Thyroid gland (tissue), 4 donors: ENCODE measurements around the gene ANXA2R. TPM values are rescaled to one million over a fixed set of nuclear protein-coding genes. Genes with fewer than 3 reads are reported as not detected.

Source experiments
- DNase-seq, 2 donors: peaks; one replicate each; pipeline ENCODE4 v3.0.0-alpha.2; 2019
- H3K27ac ChIP-seq, 3 donors: fragments of 200-600 bp; sonication (generic); 1 replicate in 2 of 3; 2 replicates in 1 of 3; pipeline ENCODE4 v1.5.1; 2016 to 2019; ENCODE audit warnings: mild to moderate bottlenecking in 1 of 3, moderate library complexity in 1 of 3
- H3K27me3 ChIP-seq: fragments of 200-600 bp; sonication (generic); one replicate; pipeline ENCODE4 v1.5.1; 2019
- H3K36me3 ChIP-seq, 2 donors: fragments of 200-600 bp; sonication (generic); one replicate each; pipeline ENCODE4 v1.5.1; 2016 to 2019
- H3K4me1 ChIP-seq, 2 donors: fragments of 200-600 bp; sonication (generic); one replicate each; pipeline ENCODE4 v1.5.1; 2017 to 2019
- H3K4me3 ChIP-seq, 3 donors: fragments of 200-600 bp; sonication (generic); replicated peaks in 1 of 3; 1 replicate in 2 of 3; 2 replicates in 1 of 3; pipeline ENCODE4 v1.5.1; 2016; ENCODE audit warnings: mild to moderate bottlenecking in 1 of 3
- H3K9me3 ChIP-seq: fragments of 200-600 bp; sonication (generic); one replicate; pipeline ENCODE4 v1.5.1; 2017
- POLR2A ChIP-seq, 2 donors: fragments of 450-650 bp; IDR thresholded peaks; one replicate each; pipeline ENCODE4 v1.6.1; 2017; ENCODE audit warnings: antibody characterized with exemption in 2 of 2, mild to moderate bottlenecking in 2 of 2, moderate library complexity in 1 of 2
- WGBS, 2 donors: methylation state at CpG; one replicate each; pipeline ENCODE4 v1.1.5; 2017; 5-methylcytosine and 5-hydroxymethylcytosine counted together
- intact Hi-C: fragments of 100-400 bp; cut with DNase I; formaldehyde crosslinking; loops from one replicate; pipeline ENCODE4 v1.15.1; 2023
- total RNA-seq, 4 donors: library from RNA; depleted of rRNA; stranded (reverse); fragments of >200 nt; gene quantifications; one replicate each; pipeline ENCODE4 v1.2.3, GENCODE V29; 2016
- TF ChIP-seq, protein P1 (sequence below), 6 experiments: fragments of 200-600 bp in 3 of 6; fragments of 450-650 bp in 3 of 6; sonication (generic) in 3 of 6; IDR thresholded peaks; one replicate each; pipeline ENCODE4 v1.5.1; 2016 to 2019; ENCODE audit warnings: antibody characterized with exemption in 6 of 6, mild to moderate bottlenecking in 2 of 6, inconsistent platforms in 1 of 6, moderate library complexity in 1 of 6

The ANXA2R gene
- total RNA-seq, 4 donors from 2014 or later, result 1.2 to 6.3 (median 4.0) TPM

DNA sequence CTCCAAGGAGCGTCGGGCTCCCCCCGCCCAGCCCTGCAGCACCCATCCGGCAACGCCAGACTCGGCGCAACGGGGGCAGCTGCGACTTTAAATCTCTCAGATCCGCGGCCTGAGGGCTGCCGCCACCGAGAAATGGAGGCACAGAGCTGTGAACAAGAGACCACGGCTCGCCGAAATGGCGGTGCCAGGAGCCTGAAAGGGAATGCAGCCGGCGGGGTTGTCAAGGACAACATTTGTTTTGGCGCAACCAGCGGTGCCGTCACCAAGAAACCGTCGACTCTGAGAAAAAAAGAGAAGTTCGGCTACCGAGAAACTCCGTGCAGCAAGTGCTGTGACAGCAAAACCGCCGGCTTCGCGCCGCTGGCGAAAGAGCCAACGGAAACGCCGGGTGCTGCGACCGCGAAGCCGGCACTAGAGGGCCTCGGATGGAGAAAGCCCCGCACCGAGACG is 2.1 kb upstream of the ANXA2R start:
- 3 to 4% methylated on average over 24 of the region's 44 CpGs for WGBS, 2 donors

GRCh38 chr5:43041669-43042175 is 1.6 kb upstream of the ANXA2R start:
- Histone ChIP-seq H3K36me3 (no peaks in the 10 kb centered on the region), H3K4me3 (peak overlapping the region in 2 of 3 donors; percentile 45 to 47), H3K9me3 (no peaks in the 10 kb centered on the region), H3K4me1 (peaks cover 18 to 20% of the 10 kb centered on the region in 2 donors), H3K27me3 (peaks cover 44% of the 10 kb centered on the region), H3K27ac (peak overlapping the region; percentile 88 to 91 (median 88))
- intact Hi-C loops, result no loop called here
- TF ChIP-seq, protein P1, sequence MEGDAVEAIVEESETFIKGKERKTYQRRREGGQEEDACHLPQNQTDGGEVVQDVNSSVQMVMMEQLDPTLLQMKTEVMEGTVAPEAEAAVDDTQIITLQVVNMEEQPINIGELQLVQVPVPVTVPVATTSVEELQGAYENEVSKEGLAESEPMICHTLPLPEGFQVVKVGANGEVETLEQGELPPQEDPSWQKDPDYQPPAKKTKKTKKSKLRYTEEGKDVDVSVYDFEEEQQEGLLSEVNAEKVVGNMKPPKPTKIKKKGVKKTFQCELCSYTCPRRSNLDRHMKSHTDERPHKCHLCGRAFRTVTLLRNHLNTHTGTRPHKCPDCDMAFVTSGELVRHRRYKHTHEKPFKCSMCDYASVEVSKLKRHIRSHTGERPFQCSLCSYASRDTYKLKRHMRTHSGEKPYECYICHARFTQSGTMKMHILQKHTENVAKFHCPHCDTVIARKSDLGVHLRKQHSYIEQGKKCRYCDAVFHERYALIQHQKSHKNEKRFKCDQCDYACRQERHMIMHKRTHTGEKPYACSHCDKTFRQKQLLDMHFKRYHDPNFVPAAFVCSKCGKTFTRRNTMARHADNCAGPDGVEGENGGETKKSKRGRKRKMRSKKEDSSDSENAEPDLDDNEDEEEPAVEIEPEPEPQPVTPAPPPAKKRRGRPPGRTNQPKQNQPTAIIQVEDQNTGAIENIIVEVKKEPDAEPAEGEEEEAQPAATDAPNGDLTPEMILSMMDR (IDR thresholded peaks at IDR 0.05), result no peak
- no peak for TF ChIP-seq POLR2A (IDR thresholded peaks at IDR 0.05)
- WGBS, 2 donors, result 3% methylated on average over 11 to 16 of the region's 33 CpGs
- peak in 1 of 2 donors; percentile 37 for DNase-seq

More for the DNA sequence above, 2.1 kb upstream of the ANXA2R start:
- TF ChIP-seq, protein P1 (IDR thresholded peaks at IDR 0.05), result no peak
- Histone ChIP-seq H3K36me3 (no peaks in the 10 kb centered on the region), H3K27ac (peak overlapping the region; percentile 88 to 91 (median 88)), H3K27me3 (peaks cover 39% of the 10 kb centered on the region), H3K4me1 (peaks cover 18 to 20% of the 10 kb centered on the region in 2 donors), H3K4me3 (peak overlapping the region in 2 of 3 donors; percentile 45 to 47), H3K9me3 (no peaks in the 10 kb centered on the region)
- intact Hi-C loops, result no loop called here
- DNase-seq, result peak; percentile 52 to 55

DNA sequence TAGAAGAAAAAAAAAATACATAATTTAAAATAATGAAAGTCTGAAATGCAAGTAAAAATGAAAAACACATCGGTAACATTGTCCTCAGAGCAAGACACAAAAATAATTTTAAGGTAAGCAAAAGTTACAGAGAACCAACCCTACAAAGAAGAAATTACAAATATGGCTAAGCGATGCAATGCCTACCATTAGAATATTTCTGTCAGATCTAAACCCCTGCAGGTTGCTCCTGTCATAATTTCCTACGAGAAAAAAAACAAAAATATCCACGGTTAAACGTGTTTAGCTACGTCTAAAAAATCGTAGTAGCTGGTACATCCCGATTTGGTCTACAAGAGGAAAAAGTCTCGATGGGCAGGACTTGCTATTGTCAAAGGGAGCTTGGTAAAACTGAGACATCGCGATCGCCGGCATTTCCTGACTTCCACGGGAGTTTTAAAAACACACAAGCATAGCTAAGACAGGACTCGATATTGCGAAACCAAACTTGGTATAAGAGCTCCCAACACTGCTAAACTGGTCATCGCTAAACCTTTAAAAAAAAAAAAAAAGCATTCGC is 1.1 kb upstream of the ANXA2R start:
- no peak for TF ChIP-seq POLR2A (IDR thresholded peaks at IDR 0.05)
- TF ChIP-seq, protein P1 (IDR thresholded peaks at IDR 0.05), result no peak
- peaks cover 18 to 20% of the 10 kb centered on the region in 2 donors for H3K4me1 ChIP-seq

GRCh38 chr5:43039471-43040286 is 440 bp downstream of the ANXA2R start:
- Histone ChIP-seq H3K4me3 (peak overlapping the region in 2 of 3 donors; percentile 14 to 45), H3K27ac (peak overlapping the region; percentile 63 to 88 (median 65)), H3K9me3 (no peaks in the 10 kb centered on the region), H3K36me3 (no peaks in the 10 kb centered on the region), H3K27me3 (peaks cover 45% of the 10 kb centered on the region), H3K4me1 (peaks cover 18 to 20% of the 10 kb centered on the region in 2 donors)
- WGBS, 2 donors, result 14 to 18% methylated on average over 35 of the region's 35 CpGs
- no peak for DNase-seq
- no peak for TF ChIP-seq POLR2A (IDR thresholded peaks at IDR 0.05)
- TF ChIP-seq, protein P1 (IDR thresholded peaks at IDR 0.05), result no peak
- intact Hi-C loops, result loop anchor here (5.0 kb wide), 1 partner anchor 47 kb away; no protein-coding TSS in a partner anchor

More for the DNA sequence above, 1.1 kb upstream of the ANXA2R start:
- no peak for DNase-seq
- H3K4me3 ChIP-seq, result peak overlapping the region in 2 of 3 donors; percentile 45 to 47
- H3K27me3 ChIP-seq, result peaks cover 45% of the 10 kb centered on the region
- intact Hi-C loops, result no loop called here
- H3K9me3 ChIP-seq, result no peaks in the 10 kb centered on the region
- no peaks in the 10 kb centered on the region for H3K36me3 ChIP-seq
- H3K27ac ChIP-seq, result peak overlapping the region; percentile 88 to 91 (median 88)
- 7 to 12% methylated on average over 18 of the region's 18 CpGs for WGBS, 2 donors
